ENCODE measurements around the gene CCDC54. TPM values are rescaled to one million over a fixed set of nuclear protein-coding genes. Genes with fewer than 3 reads are reported as not detected.
A peak's percentile ranks its signal among the peaks of the same experiment; 100 is the strongest.
"Not testable (repeated sequence)": the region's sequence is repeated elsewhere in the genome, so short reads cannot be mapped to it uniquely, and the experiment has no call there.

The CCDC54 gene
- under 1 TPM in 2 of 4 donors, not detected in 2; 0.10 to 0.11 TPM for polyA plus RNA-seq (ENCODE audit: insufficient read length in 4 of 4)

- no peak for DNase-seq (ENCODE audit: low read depth in 4 of 4, low spot score in 3 of 4)
Measured at GRCh38 chr3:107377151-107377550, at the start of gene CCDC54. Gene CCDC54 (plus strand): TSS chr3:107377439. CDS start chr3:107377588, 149 bp downstream.

- DNase-seq (ENCODE audit: low read depth in 4 of 4, low spot score in 3 of 4), result no peak
Measured at GRCh38 chr3:107328069-107328468, 49.2 kb upstream of the CCDC54 start.

GRCh38 chr3:107329088-107329487 is 48.2 kb upstream of the CCDC54 start:
- no peak for DNase-seq (ENCODE audit: low read depth in 4 of 4, low spot score in 3 of 4)

- DNase-seq (ENCODE audit: low read depth in 4 of 4, low spot score in 3 of 4), result not testable (repeated sequence)
Measured at GRCh38 chr3:107339690-107340089, 37.5 kb upstream of the CCDC54 start.

- DNase-seq (ENCODE audit: low read depth in 4 of 4, low spot score in 3 of 4), result no peak
Measured at GRCh38 chr3:107344722-107345121, 32.5 kb upstream of the CCDC54 start.

GRCh38 chr3:107345822-107346405 is 31.3 kb upstream of the CCDC54 start:
- no peak for DNase-seq (ENCODE audit: low read depth in 4 of 4, low spot score in 3 of 4)

- DNase-seq (ENCODE audit: low read depth in 4 of 4, low spot score in 3 of 4), result no peak
Measured at GRCh38 chr3:107346564-107346963, 30.7 kb upstream of the CCDC54 start.

GRCh38 chr3:107347751-107348150 is 29.5 kb upstream of the CCDC54 start:
- no peak for DNase-seq (ENCODE audit: low read depth in 4 of 4, low spot score in 3 of 4)

- no peak for DNase-seq (ENCODE audit: low read depth in 4 of 4, low spot score in 3 of 4)
Measured at GRCh38 chr3:107356706-107357105, 20.5 kb upstream of the CCDC54 start.

GRCh38 chr3:107361633-107362032 is 15.6 kb upstream of the CCDC54 start:
- DNase-seq (ENCODE audit: low read depth in 4 of 4, low spot score in 3 of 4), result no peak

GRCh38 chr3:107365051-107365450 is 12.2 kb upstream of the CCDC54 start:
- DNase-seq (ENCODE audit: low read depth in 4 of 4, low spot score in 3 of 4), result no peak

- no peak for DNase-seq (ENCODE audit: low read depth in 4 of 4, low spot score in 3 of 4)
Measured at GRCh38 chr3:107366766-107367165, 10.5 kb upstream of the CCDC54 start.

- no peak for DNase-seq (ENCODE audit: low read depth in 4 of 4, low spot score in 3 of 4)
Measured at GRCh38 chr3:107367353-107367752, 9.9 kb upstream of the CCDC54 start.

GRCh38 chr3:107368654-107369398 is 8.4 kb upstream of the CCDC54 start:
- no peak for DNase-seq (ENCODE audit: low read depth in 4 of 4, low spot score in 3 of 4)

GRCh38 chr3:107369791-107370190 is 7.4 kb upstream of the CCDC54 start:
- no peak for DNase-seq (ENCODE audit: low read depth in 4 of 4, low spot score in 3 of 4)

- DNase-seq (ENCODE audit: low read depth in 4 of 4, low spot score in 3 of 4), result peak in 1 of 4 donors; percentile 22
Measured at GRCh38 chr3:107370907-107371306, 6.3 kb upstream of the CCDC54 start.

- DNase-seq (ENCODE audit: low read depth in 4 of 4, low spot score in 3 of 4), result no peak
Measured at GRCh38 chr3:107372506-107372905, 4.7 kb upstream of the CCDC54 start.

GRCh38 chr3:107373896-107374295 is 3.3 kb upstream of the CCDC54 start:
- DNase-seq (ENCODE audit: low read depth in 4 of 4, low spot score in 3 of 4), result no peak

- no peak for DNase-seq (ENCODE audit: low read depth in 4 of 4, low spot score in 3 of 4)
Measured at GRCh38 chr3:107375682-107376081, 1.6 kb upstream of the CCDC54 start.

GRCh38 chr3:107382631-107383030 is 5.4 kb downstream of the CCDC54 start:
- DNase-seq (ENCODE audit: low read depth in 4 of 4, low spot score in 3 of 4), result no peak

GRCh38 chr3:107384428-107384827 is 7.2 kb downstream of the CCDC54 start:
- DNase-seq (ENCODE audit: low read depth in 4 of 4, low spot score in 3 of 4), result no peak

GRCh38 chr3:107384907-107385306 is 7.7 kb downstream of the CCDC54 start:
- no peak for DNase-seq (ENCODE audit: low read depth in 4 of 4, low spot score in 3 of 4)
